Measurements from ENCODE around the gene SPAG17. TPM values are rescaled to one million over a fixed set of nuclear protein-coding genes. Genes with fewer than 3 reads are reported as not detected.

The SPAG17 gene
- total and polyA plus RNA-seq, 2 experiments from 2014 or later: 1.0 to 1.1 TPM

GRCh38 chr1:118157506-118157905 is 27.5 kb downstream of the SPAG17 start:
- H3K27ac ChIP-seq (ENCODE audit: low read depth): no peak overlapping the region
- H3K9me2 ChIP-seq (ENCODE audit: insufficient read depth): no peaks in the 10 kb centered on the region
- H3K4me2 ChIP-seq: no peak overlapping the region
- H3K4me1 ChIP-seq (ENCODE audit: insufficient read depth): no peaks in the 10 kb centered on the region
- peaks cover 3% of the 10 kb centered on the region for H3K27me3 Mint-ChIP-seq (ENCODE audit: insufficient read depth, low read depth, poor library complexity)
- no peak for TF ChIP-seq REST (IDR thresholded peaks at IDR 0.05; ENCODE audit: unreplicated experiment)
- TF ChIP-seq EZH2phosphoT487 (IDR thresholded peaks at IDR 0.05; ENCODE audit: unreplicated experiment): no peak
- no peak for TF ChIP-seq POLR2AphosphoS5 (IDR thresholded peaks at IDR 0.05; ENCODE audit: low read depth)
- no peak for TF ChIP-seq JUNB (IDR thresholded peaks at IDR 0.05; ENCODE audit: unreplicated experiment)
- H3K36me3 ChIP-seq (ENCODE audit: insufficient read depth): no peaks in the 10 kb centered on the region
- ATAC-seq: no peak
- no peaks in the 10 kb centered on the region for H3K36me3 Mint-ChIP-seq (ENCODE audit: low read depth)
- H4K20me1 ChIP-seq (replicated peaks; ENCODE audit: insufficient read depth): no peaks in the 10 kb centered on the region
- no peak overlapping the region for H3K4me3 Mint-ChIP-seq
- H3K9me3 Mint-ChIP-seq: no peaks in the 10 kb centered on the region
- H2AFZ ChIP-seq: no peak overlapping the region
- H3K27ac Mint-ChIP-seq: no peak overlapping the region
- no peak overlapping the region for H3K4me3 ChIP-seq
- no peak for DNase-seq (ENCODE audit: low spot score)
- no peaks in the 10 kb centered on the region for H3K27me3 ChIP-seq (ENCODE audit: insufficient read depth)
- no peaks in the 10 kb centered on the region for H3K79me2 ChIP-seq (replicated peaks; ENCODE audit: insufficient read depth)
- H3F3A ChIP-seq (replicated peaks; ENCODE audit: low read depth): no peaks in the 10 kb centered on the region
- no peaks in the 10 kb centered on the region for H3K4me1 Mint-ChIP-seq

GRCh38 chr1:118155106-118155505 is 29.9 kb downstream of the SPAG17 start:
- H3K4me1 ChIP-seq (ENCODE audit: insufficient read depth): no peaks in the 10 kb centered on the region
- TF ChIP-seq CREB1 (CRISPR knock-in tag; IDR thresholded peaks at IDR 0.05; ENCODE audit: low read depth): no peak
- H3F3A ChIP-seq (replicated peaks; ENCODE audit: low read depth): no peaks in the 10 kb centered on the region
- Mint-ChIP-seq H3K36me3 (ENCODE audit: low read depth) (no peaks in the 10 kb centered on the region), H3K4me3 (no peak overlapping the region), H3K9me3 (no peaks in the 10 kb centered on the region), H3K27ac (no peak overlapping the region), H3K27me3 (ENCODE audit: insufficient read depth, low read depth, poor library complexity) (no peaks in the 10 kb centered on the region), H3K4me1 (peaks cover 8% of the 10 kb centered on the region; the same call in 2 of the 3 replicates)
- H3K27me3 ChIP-seq (ENCODE audit: insufficient read depth): no peaks in the 10 kb centered on the region
- ATAC-seq (no peak), DNase-seq (ENCODE audit: low spot score) (no peak)
- no peak overlapping the region for H3K4me3 ChIP-seq
- H4K20me1 ChIP-seq (replicated peaks; ENCODE audit: insufficient read depth): no peaks in the 10 kb centered on the region
- no peaks in the 10 kb centered on the region for H3K9me2 ChIP-seq (ENCODE audit: insufficient read depth)
- H3K36me3 ChIP-seq (ENCODE audit: insufficient read depth): no peaks in the 10 kb centered on the region
- no peaks in the 10 kb centered on the region for H3K79me2 ChIP-seq (replicated peaks; ENCODE audit: insufficient read depth)
- H3K27ac ChIP-seq (ENCODE audit: low read depth): no peak overlapping the region
- no peak overlapping the region for H2AFZ ChIP-seq
- no peak overlapping the region for H3K4me2 ChIP-seq

GRCh38 chr1:118154220-118154619 is 30.8 kb downstream of the SPAG17 start:
- Histone ChIP-seq H3K36me3 (ENCODE audit: insufficient read depth) (no peaks in the 10 kb centered on the region), H3K4me2 (no peak overlapping the region), H3K27me3 (ENCODE audit: insufficient read depth) (no peaks in the 10 kb centered on the region), H3K79me2 (replicated peaks; ENCODE audit: insufficient read depth) (no peaks in the 10 kb centered on the region), H3K27ac (ENCODE audit: low read depth) (no peak overlapping the region), H3F3A (replicated peaks; ENCODE audit: low read depth) (no peaks in the 10 kb centered on the region), H2AFZ (0 out of 2 replicates have a peak overlapping the region, but pooled peaks have one; percentile 3), H4K20me1 (replicated peaks; ENCODE audit: insufficient read depth) (no peaks in the 10 kb centered on the region), H3K9me2 (ENCODE audit: insufficient read depth) (no peaks in the 10 kb centered on the region), H3K4me1 (ENCODE audit: insufficient read depth) (no peaks in the 10 kb centered on the region), H3K4me3 (no peak overlapping the region)
- no peak overlapping the region for H3K27ac Mint-ChIP-seq
- no peaks in the 10 kb centered on the region for H3K27me3 Mint-ChIP-seq (ENCODE audit: insufficient read depth, low read depth, poor library complexity)
- no peak for ATAC-seq
- H3K9me3 Mint-ChIP-seq: no peaks in the 10 kb centered on the region
- H3K4me3 Mint-ChIP-seq: no peak overlapping the region
- no peaks in the 10 kb centered on the region for H3K36me3 Mint-ChIP-seq (ENCODE audit: low read depth)
- H3K4me1 Mint-ChIP-seq: peaks cover 8% of the 10 kb centered on the region; the same call in 2 of the 3 replicates
- TF ChIP-seq EZH2phosphoT487 (IDR thresholded peaks at IDR 0.05; ENCODE audit: unreplicated experiment) (no peak), ZNF331 (CRISPR knock-in tag; IDR thresholded peaks at IDR 0.05; ENCODE audit: low read depth) (no peak), JUNB (IDR thresholded peaks at IDR 0.05; ENCODE audit: unreplicated experiment) (no peak), POLR2AphosphoS5 (IDR thresholded peaks at IDR 0.05; ENCODE audit: low read depth) (no peak), CREB1 (CRISPR knock-in tag; IDR thresholded peaks at IDR 0.05; ENCODE audit: low read depth) (no peak), REST (IDR thresholded peaks at IDR 0.05; ENCODE audit: unreplicated experiment) (no peak), NANOG (IDR thresholded peaks at IDR 0.05; ENCODE audit: borderline replicate concordance) (no peak)
- TF ChIP-seq, protein P1, sequence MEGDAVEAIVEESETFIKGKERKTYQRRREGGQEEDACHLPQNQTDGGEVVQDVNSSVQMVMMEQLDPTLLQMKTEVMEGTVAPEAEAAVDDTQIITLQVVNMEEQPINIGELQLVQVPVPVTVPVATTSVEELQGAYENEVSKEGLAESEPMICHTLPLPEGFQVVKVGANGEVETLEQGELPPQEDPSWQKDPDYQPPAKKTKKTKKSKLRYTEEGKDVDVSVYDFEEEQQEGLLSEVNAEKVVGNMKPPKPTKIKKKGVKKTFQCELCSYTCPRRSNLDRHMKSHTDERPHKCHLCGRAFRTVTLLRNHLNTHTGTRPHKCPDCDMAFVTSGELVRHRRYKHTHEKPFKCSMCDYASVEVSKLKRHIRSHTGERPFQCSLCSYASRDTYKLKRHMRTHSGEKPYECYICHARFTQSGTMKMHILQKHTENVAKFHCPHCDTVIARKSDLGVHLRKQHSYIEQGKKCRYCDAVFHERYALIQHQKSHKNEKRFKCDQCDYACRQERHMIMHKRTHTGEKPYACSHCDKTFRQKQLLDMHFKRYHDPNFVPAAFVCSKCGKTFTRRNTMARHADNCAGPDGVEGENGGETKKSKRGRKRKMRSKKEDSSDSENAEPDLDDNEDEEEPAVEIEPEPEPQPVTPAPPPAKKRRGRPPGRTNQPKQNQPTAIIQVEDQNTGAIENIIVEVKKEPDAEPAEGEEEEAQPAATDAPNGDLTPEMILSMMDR (conservative IDR thresholded peaks at IDR 0.05; ENCODE audit: low read depth in 2 of 2): peak; percentile 51 to 67
- no peak for DNase-seq (ENCODE audit: low spot score)
